ENCODE results near the gene PLCB4. TPM values are rescaled to one million over a fixed set of nuclear protein-coding genes. Genes with fewer than 3 reads are reported as not detected.

The PLCB4 gene
- total RNA-seq, 1 experiment from 2014 or later: 10.1 TPM

DNA sequence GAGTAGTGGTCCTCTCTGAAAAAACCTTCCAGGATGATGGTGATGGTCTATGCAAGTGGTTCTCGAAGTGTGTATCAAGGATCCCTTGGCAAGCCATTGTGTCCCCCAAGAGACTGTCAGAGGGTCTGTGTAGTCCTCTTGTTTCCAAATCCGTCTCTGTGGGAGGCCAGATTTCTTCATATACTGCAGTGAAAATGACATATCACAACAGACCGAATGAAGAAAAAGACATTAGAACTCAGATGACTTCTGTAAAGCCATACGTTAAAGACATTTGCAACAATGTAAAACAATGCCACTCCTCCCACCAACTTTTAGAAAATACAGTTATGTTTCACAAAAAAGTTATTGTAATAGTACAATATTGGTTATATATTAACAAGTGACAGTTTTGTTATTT, 418.3 kb downstream of the PLCB4 start:
- WGBS (ENCODE audit: extremely low coverage, insufficient read length, low lambda C conversion rate): no CpG with 5 or more reads among the region's 4 CpGs

More for the DNA sequence above, 418.3 kb downstream of the PLCB4 start:
- Histone ChIP-seq H2BK120ac (ENCODE audit: low read depth, low read length, poor library complexity, severe bottlenecking) (no peak overlapping the region), H3K27me3 (ENCODE audit: insufficient read depth, low read length) (no peaks in the 10 kb centered on the region), H3K27ac (ENCODE audit: insufficient read length, low read depth, low read length) (no peak overlapping the region), H3K4me2 (ENCODE audit: insufficient read depth, insufficient read length, low read length) (no peak overlapping the region), H2AK5ac (ENCODE audit: insufficient read length, low read length) (no peak overlapping the region), H3K9ac (ENCODE audit: extremely low read depth, insufficient read length, low read length) (no peak overlapping the region), H3K4ac (ENCODE audit: low read depth, low read length) (no peak overlapping the region), H2BK20ac (ENCODE audit: low read depth, low read length, poor library complexity, severe bottlenecking) (no peak overlapping the region), H3T11ph (ENCODE audit: low read length) (no peak overlapping the region), H3K56ac (ENCODE audit: insufficient read length, low read depth, low read length) (no peak overlapping the region), H4K5ac (ENCODE audit: insufficient read length, low read depth, low read length) (no peak overlapping the region), H2AFZ (ENCODE audit: low read length) (no peak overlapping the region), H3K79me1 (ENCODE audit: insufficient read depth, low read depth, low read length, poor library complexity, severe bottlenecking) (no peaks in the 10 kb centered on the region), H3K14ac (ENCODE audit: insufficient read depth, low read length) (no peak overlapping the region), H3K23ac (ENCODE audit: insufficient read length, low read depth, low read length) (no peak overlapping the region), H4K91ac (ENCODE audit: insufficient read length, low read depth, low read length) (no peak overlapping the region), H3K18ac (ENCODE audit: insufficient read length, low read depth, low read length) (no peak overlapping the region), H3K23me2 (ENCODE audit: insufficient read length, low read depth, low read length, poor library complexity, severe bottlenecking) (no peaks in the 10 kb centered on the region), H2BK5ac (ENCODE audit: insufficient read length, low read length) (no peak overlapping the region), H4K20me1 (ENCODE audit: control insufficient read depth, insufficient read depth, insufficient read length) (no peaks in the 10 kb centered on the region), H3K9me3 (ENCODE audit: control insufficient read depth, low read depth, low read length) (no peaks in the 10 kb centered on the region), H4K8ac (replicated peaks; ENCODE audit: insufficient read length, low read depth, low read length) (no peak overlapping the region), H2BK12ac (ENCODE audit: insufficient read length, low read depth, low read length) (no peak overlapping the region), H2BK15ac (ENCODE audit: low read depth, low read length) (no peak overlapping the region), H3K4me1 (ENCODE audit: insufficient read depth, low read length) (no peaks in the 10 kb centered on the region), H3K79me2 (ENCODE audit: insufficient read depth, low read length) (no peaks in the 10 kb centered on the region)
- no peak overlapping the region for H3K27ac Mint-ChIP-seq
- DNase-seq: no peak
- no peaks in the 10 kb centered on the region for H3K9me3 Mint-ChIP-seq
- no peaks in the 10 kb centered on the region for H3K36me3 Mint-ChIP-seq (ENCODE audit: insufficient read depth in 1 of 3, low read depth in 3 of 3)
- H3K4me1 Mint-ChIP-seq: no peaks in the 10 kb centered on the region
- no peak overlapping the region for H3K4me3 Mint-ChIP-seq
- peaks cover 4% of the 10 kb centered on the region; the same call in 1 of the 2 replicates for H3K27me3 Mint-ChIP-seq (ENCODE audit: low read depth)
- TF ChIP-seq, protein P1, sequence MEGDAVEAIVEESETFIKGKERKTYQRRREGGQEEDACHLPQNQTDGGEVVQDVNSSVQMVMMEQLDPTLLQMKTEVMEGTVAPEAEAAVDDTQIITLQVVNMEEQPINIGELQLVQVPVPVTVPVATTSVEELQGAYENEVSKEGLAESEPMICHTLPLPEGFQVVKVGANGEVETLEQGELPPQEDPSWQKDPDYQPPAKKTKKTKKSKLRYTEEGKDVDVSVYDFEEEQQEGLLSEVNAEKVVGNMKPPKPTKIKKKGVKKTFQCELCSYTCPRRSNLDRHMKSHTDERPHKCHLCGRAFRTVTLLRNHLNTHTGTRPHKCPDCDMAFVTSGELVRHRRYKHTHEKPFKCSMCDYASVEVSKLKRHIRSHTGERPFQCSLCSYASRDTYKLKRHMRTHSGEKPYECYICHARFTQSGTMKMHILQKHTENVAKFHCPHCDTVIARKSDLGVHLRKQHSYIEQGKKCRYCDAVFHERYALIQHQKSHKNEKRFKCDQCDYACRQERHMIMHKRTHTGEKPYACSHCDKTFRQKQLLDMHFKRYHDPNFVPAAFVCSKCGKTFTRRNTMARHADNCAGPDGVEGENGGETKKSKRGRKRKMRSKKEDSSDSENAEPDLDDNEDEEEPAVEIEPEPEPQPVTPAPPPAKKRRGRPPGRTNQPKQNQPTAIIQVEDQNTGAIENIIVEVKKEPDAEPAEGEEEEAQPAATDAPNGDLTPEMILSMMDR (conservative IDR thresholded peaks at IDR 0.05): no peak
